Panc1 (cell line): ENCODE data around the gene KCNE4. TPM values are rescaled to one million over a fixed set of nuclear protein-coding genes. Genes with fewer than 3 reads are reported as not detected.

Experiments used
- ATAC-seq: fragments of 200-7000 bp; cut with Tn5 transposase; 2 replicates; pipeline ENCODE4 v1.9.1; 2020; ENCODE audit warnings: mild to moderate bottlenecking, moderate library complexity
- BruUV-seq: library from RNA; stranded (reverse); fragments of 400-500 nt; replicated peaks from 2 replicates; lab custom pipeline; 2021; lab: Mats Ljungman, UMichigan
- CTCF ChIA-PET: fragments of 300-600 bp; sonication (Branson Sonifier 250); formaldehyde crosslinking; loops from one replicate; lab custom pipeline; 2022; ENCODE audit warnings: antibody characterized with exemption; lab: Charles Lee
- POLR2A ChIA-PET: fragments of 300-600 bp; sonication (Branson Sonifier 250); formaldehyde crosslinking; loops from one replicate; lab custom pipeline; 2022; ENCODE audit warnings: antibody characterized with exemption; lab: Charles Lee
- DNase-seq: peaks from one replicate; pipeline ENCODE4 v3.0.0-alpha.2; 2010; ENCODE audit warnings: low read depth, low spot score
- H3K27ac ChIP-seq: 2 replicates; pipeline ENCODE4 v1.5.1; 2011; ENCODE audit warnings: mild to moderate bottlenecking, low read length, inconsistent platforms
- H3K27me3 ChIP-seq: fragments of 200-500 bp; sonication (Bioruptor generic); 2 replicates; pipeline ENCODE4 v1.6.0; 2014; ENCODE audit warnings: low read length, inconsistent platforms; ENCODE audit not compliant: control insufficient read depth, insufficient read depth
- H3K36me3 ChIP-seq: fragments of 200-500 bp; sonication (Bioruptor generic); 2 replicates; pipeline ENCODE4 v1.5.1; 2014; ENCODE audit warnings: inconsistent platforms, mild to moderate bottlenecking, low read length, moderate library complexity; ENCODE audit not compliant: control insufficient read depth, insufficient read depth
- H3K4me1 ChIP-seq: 2 replicates; pipeline ENCODE4 v1.5.1; 2011; ENCODE audit warnings: inconsistent platforms, mild to moderate bottlenecking, low read length, moderate library complexity; ENCODE audit not compliant: control insufficient read depth, insufficient read depth
- H3K4me3 ChIP-seq, 2 experiments: 2 replicates each; pipeline ENCODE4 v1.5.1; 2011 to 2012; ENCODE audit warnings: low read depth in 2 of 2, low read length in 2 of 2, mild to moderate bottlenecking in 2 of 2, inconsistent platforms in 1 of 2, moderate library complexity in 1 of 2
- H3K9me3 ChIP-seq: fragments of 200-500 bp; sonication (Bioruptor generic); 2 replicates; pipeline ENCODE4 v1.5.1; 2014; ENCODE audit warnings: low read depth, mild to moderate bottlenecking, inconsistent platforms, low read length, moderate library complexity; ENCODE audit not compliant: control insufficient read depth, insufficient read depth
- POLR2AphosphoS5 ChIP-seq: IDR thresholded peaks from 2 replicates; pipeline ENCODE4 v1.6.1; 2012; ENCODE audit warnings: mild to moderate bottlenecking, low read depth, low read length, moderate library complexity
- SIN3A ChIP-seq: IDR thresholded peaks from 2 replicates; pipeline ENCODE4 v1.6.1; 2012; ENCODE audit warnings: low read depth, mild to moderate bottlenecking, low read length, moderate library complexity, borderline replicate concordance; ENCODE audit not compliant: insufficient read depth
- TCF7L2 ChIP-seq: IDR thresholded peaks from 2 replicates; pipeline ENCODE4 v1.6.1; 2011; ENCODE audit warnings: mild to moderate bottlenecking, low read depth, low read length, inconsistent platforms
- in situ Hi-C: cut with HindIII; loops from 2 replicates; pipeline ENCODE4 v1.10.0; 2016; ENCODE audit warnings: low sequenced_read_pairs, low pct_unique_long_range_greater_than_20kb
- intact Hi-C: fragments of 100-400 bp; cut with micrococcal nuclease; formaldehyde crosslinking; loops from one replicate; pipeline ENCODE4 v1.10.0; 2022; ENCODE audit not compliant: unreplicated experiment
- total RNA-seq: library from RNA; stranded (reverse); gene quantifications from one replicate; pipeline ENCODE4 v1.2.1, GENCODE V29; 2021; ENCODE audit not compliant: unreplicated experiment
- TF ChIP-seq, protein P1 (sequence below), 2 experiments: IDR thresholded peaks; 2 replicates each; pipeline ENCODE4 v1.6.1; 2011 to 2012; ENCODE audit warnings: low read depth in 2 of 2, control low read depth in 1 of 2, low read length in 1 of 2, mild to moderate bottlenecking in 1 of 2, moderate library complexity in 1 of 2; ENCODE audit not compliant: insufficient read depth in 1 of 2
- TF ChIP-seq, protein P2 (sequence below): fragments of 450-650 bp; IDR thresholded peaks from 2 replicates; pipeline ENCODE4 v1.5.1; 2017; ENCODE audit warnings: mild to moderate bottlenecking

KCNE4 gene
- total RNA-seq, 1 experiment from 2014 or later, result 0.21 TPM

DNA sequence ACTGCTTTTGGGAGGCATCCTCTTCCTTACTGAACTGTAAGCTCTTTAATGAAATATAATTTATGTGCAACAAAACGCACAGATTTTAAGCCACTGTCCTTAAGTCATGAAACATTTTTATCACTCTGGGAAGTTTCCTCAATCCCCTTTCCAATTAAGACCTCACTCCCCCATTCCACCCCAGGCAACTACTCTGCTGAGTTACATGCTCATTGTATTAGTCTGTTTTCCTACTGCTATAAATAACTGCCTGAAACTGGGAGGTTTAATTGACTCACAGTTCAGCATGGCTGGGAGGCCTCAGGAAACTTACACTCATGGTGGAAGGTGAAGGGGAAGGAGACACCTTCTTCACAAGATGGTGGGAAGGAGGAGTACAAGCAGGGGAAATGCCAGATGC is 46.5 kb upstream of the KCNE4 start:
- ATAC-seq, result no peak
- BruUV-seq, result no TSS peak

DNA sequence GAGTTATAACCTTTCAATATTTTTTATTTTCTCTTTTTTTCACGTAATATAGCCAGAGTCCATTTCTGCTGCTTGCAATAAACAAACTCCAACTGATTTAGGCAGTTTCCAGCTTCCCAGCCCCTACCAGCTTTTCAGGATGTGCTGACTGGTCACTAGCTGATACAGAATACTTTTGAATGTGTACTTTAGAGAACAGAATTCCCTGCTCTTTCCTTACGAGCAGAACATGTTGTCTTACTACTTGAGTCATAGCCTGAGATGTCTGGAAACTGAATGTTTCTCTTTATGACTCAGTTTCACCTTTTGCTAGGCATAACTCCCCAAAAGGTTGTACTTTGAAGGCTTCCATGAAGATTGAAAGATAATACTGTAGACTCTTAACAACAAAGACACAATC is 44.5 kb upstream of the KCNE4 start:
- POLR2A ChIA-PET, result interaction anchor here (0.6 kb wide), 1 partner anchor 1889 kb away, joined by 3 read pairs; no protein-coding TSS in a partner anchor
- intact Hi-C loops (no loop called here), in situ Hi-C loops (no loop called here)
- no peaks in the 10 kb centered on the region for H3K36me3 ChIP-seq
- no peaks in the 10 kb centered on the region for H3K27me3 ChIP-seq
- H3K4me3 ChIP-seq, result no peak overlapping the region
- ATAC-seq (no peak), DNase-seq (no peak)
- CTCF ChIA-PET, result no interaction called here
- BruUV-seq, result no TSS peak
- TF ChIP-seq POLR2AphosphoS5 (no peak), TCF7L2 (no peak), SIN3A (no peak)
- TF ChIP-seq, protein P1, sequence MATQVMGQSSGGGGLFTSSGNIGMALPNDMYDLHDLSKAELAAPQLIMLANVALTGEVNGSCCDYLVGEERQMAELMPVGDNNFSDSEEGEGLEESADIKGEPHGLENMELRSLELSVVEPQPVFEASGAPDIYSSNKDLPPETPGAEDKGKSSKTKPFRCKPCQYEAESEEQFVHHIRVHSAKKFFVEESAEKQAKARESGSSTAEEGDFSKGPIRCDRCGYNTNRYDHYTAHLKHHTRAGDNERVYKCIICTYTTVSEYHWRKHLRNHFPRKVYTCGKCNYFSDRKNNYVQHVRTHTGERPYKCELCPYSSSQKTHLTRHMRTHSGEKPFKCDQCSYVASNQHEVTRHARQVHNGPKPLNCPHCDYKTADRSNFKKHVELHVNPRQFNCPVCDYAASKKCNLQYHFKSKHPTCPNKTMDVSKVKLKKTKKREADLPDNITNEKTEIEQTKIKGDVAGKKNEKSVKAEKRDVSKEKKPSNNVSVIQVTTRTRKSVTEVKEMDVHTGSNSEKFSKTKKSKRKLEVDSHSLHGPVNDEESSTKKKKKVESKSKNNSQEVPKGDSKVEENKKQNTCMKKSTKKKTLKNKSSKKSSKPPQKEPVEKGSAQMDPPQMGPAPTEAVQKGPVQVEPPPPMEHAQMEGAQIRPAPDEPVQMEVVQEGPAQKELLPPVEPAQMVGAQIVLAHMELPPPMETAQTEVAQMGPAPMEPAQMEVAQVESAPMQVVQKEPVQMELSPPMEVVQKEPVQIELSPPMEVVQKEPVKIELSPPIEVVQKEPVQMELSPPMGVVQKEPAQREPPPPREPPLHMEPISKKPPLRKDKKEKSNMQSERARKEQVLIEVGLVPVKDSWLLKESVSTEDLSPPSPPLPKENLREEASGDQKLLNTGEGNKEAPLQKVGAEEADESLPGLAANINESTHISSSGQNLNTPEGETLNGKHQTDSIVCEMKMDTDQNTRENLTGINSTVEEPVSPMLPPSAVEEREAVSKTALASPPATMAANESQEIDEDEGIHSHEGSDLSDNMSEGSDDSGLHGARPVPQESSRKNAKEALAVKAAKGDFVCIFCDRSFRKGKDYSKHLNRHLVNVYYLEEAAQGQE (IDR thresholded peaks at IDR 0.05; ENCODE audit: insufficient read depth in 1 of 2, low read depth in 2 of 2, low read length in 1 of 2), result no peak
- TF ChIP-seq, protein P2, sequence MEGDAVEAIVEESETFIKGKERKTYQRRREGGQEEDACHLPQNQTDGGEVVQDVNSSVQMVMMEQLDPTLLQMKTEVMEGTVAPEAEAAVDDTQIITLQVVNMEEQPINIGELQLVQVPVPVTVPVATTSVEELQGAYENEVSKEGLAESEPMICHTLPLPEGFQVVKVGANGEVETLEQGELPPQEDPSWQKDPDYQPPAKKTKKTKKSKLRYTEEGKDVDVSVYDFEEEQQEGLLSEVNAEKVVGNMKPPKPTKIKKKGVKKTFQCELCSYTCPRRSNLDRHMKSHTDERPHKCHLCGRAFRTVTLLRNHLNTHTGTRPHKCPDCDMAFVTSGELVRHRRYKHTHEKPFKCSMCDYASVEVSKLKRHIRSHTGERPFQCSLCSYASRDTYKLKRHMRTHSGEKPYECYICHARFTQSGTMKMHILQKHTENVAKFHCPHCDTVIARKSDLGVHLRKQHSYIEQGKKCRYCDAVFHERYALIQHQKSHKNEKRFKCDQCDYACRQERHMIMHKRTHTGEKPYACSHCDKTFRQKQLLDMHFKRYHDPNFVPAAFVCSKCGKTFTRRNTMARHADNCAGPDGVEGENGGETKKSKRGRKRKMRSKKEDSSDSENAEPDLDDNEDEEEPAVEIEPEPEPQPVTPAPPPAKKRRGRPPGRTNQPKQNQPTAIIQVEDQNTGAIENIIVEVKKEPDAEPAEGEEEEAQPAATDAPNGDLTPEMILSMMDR, result no peak
- H3K4me1 ChIP-seq, result no peaks in the 10 kb centered on the region
- no peak overlapping the region for H3K27ac ChIP-seq
- no peaks in the 10 kb centered on the region for H3K9me3 ChIP-seq

More for the DNA sequence above, 46.5 kb upstream of the KCNE4 start:
- Histone ChIP-seq H3K36me3 (no peaks in the 10 kb centered on the region), H3K27me3 (no peaks in the 10 kb centered on the region), H3K27ac (no peak overlapping the region), H3K9me3 (no peaks in the 10 kb centered on the region), H3K4me1 (no peaks in the 10 kb centered on the region), H3K4me3 (no peak overlapping the region)
- ChIA-PET POLR2A (no interaction called here), CTCF (interaction anchor here (0.5 kb wide), 1 partner anchor 793 kb away, joined by 3 read pairs; no protein-coding TSS in a partner anchor)
- in situ Hi-C loops (no loop called here), intact Hi-C loops (no loop called here)
- TF ChIP-seq TCF7L2 (no peak), SIN3A (no peak), POLR2AphosphoS5 (no peak)
- no peak for DNase-seq

DNA sequence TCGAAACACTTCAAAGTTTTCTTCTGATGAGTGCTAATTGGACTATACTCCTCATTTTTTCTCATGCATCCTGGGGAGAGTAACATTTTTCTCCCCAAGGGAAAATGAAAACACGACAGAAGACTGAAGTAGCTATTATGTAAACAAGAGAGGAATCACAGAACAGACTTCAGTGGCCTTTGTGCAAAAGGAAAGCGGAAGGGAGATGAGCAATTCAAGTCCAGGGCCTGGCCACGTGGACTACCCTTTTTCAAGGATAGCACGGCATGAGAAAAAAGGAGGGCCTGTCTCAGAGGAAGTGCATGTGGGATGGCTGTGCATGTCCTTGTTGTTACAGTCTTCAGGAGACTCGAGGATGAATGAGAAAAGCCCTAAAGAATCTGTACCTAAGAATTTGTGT is 43.8 kb upstream of the KCNE4 start:
- ChIA-PET CTCF (no interaction called here), POLR2A (interaction anchor here (0.6 kb wide), 1 partner anchor 1888 kb away, joined by 3 read pairs; no protein-coding TSS in a partner anchor)
- no peak for ATAC-seq
- Histone ChIP-seq H3K27me3 (no peaks in the 10 kb centered on the region), H3K4me1 (no peaks in the 10 kb centered on the region), H3K9me3 (no peaks in the 10 kb centered on the region), H3K4me3 (no peak overlapping the region), H3K36me3 (no peaks in the 10 kb centered on the region), H3K27ac (no peak overlapping the region)
- no peak for TF ChIP-seq POLR2AphosphoS5
- in situ Hi-C loops (no loop called here), intact Hi-C loops (no loop called here)
- no peak for DNase-seq
- BruUV-seq, result no TSS peak
